SK-N-MC (cell line): ENCODE data around the gene PRSS3.

Experiments
- EZH2 ChIP-seq: fragments of 200-600 bp; sonication (generic); IDR thresholded peaks from one replicate; pipeline ENCODE4 v1.6.1; 2017; ENCODE audit warnings: antibody characterized with exemption
- POLR2AphosphoS5 ChIP-seq: IDR thresholded peaks from 2 replicates; pipeline ENCODE4 v1.6.1; 2012; ENCODE audit warnings: mild to moderate bottlenecking, low read depth, low read length, borderline replicate concordance

DNA sequence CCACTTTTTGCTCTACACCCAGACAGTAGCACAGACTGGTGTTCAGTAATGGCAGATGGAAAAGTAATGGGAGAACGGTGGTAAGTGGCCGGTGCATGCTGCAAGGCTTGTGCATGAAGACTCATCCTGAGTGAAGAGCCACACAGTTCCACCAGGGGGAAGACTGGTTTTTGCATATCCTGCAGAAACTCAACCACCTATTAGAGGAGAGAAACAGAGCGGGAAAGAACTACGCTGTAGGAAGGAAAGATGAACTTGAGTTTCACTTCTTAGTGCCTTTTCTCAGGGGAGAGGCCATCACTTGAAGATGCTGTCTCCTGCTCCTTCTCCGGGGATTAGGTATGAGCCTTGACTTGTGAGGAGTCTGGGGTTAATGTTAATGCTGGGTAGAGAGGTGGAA lies 9.4 kb upstream of the PRSS3 start:
- no peak for TF ChIP-seq POLR2AphosphoS5
- TF ChIP-seq EZH2, result no peak
